ENCODE data around the gene LRRC25. TPM values are rescaled to one million over a fixed set of nuclear protein-coding genes. Genes with fewer than 3 reads are reported as not detected.
"Not testable (repeated sequence)": the region's sequence is repeated elsewhere in the genome, so short reads cannot be mapped to it uniquely, and the experiment has no call there.

LRRC25 gene
- total RNA-seq, 1 donor from 2014 or later, result not detected

DNA sequence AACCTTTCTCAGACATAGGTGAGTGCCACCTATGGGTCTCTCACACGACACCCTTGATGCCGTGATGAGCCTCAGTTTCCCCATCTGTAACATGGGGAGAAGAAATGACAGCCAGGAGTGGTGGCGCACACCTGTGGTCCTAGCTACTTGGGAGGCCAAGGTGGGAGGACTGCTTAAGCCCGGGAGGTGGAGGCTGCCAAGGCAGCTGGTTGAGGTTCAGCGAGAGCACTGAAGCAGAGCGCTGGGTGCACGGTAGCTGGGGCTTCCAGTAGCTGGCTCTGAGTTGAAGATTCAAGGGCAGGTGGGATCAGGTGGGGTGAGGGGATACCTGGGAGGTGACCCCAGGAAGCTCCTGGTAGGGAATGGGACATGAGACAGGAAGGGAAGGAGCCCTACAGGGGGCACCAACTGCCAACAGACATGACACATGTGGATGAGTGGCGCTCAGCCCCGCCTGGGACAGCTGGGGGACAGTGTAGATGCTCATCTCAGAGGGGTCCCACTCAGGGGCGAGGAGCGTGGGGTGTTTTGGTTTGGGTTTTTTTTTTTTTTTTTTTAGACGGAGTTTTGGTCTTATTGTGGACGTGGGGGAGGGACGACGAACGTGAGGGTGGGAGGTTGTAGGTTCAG lies 15.3 kb upstream of the LRRC25 start:
- H3K9me3 Mint-ChIP-seq (ENCODE audit: unreplicated experiment), result no peaks in the 10 kb centered on the region
- peaks cover 15% of the 10 kb centered on the region for H3K27me3 Mint-ChIP-seq (ENCODE audit: unreplicated experiment)
- H3K36me3 Mint-ChIP-seq (ENCODE audit: low read depth, unreplicated experiment), result no peaks in the 10 kb centered on the region
- H3K27ac Mint-ChIP-seq (ENCODE audit: unreplicated experiment), result no peak overlapping the region
- no peak for DNase-seq (ENCODE audit: low spot score)
- TF ChIP-seq, protein P1, sequence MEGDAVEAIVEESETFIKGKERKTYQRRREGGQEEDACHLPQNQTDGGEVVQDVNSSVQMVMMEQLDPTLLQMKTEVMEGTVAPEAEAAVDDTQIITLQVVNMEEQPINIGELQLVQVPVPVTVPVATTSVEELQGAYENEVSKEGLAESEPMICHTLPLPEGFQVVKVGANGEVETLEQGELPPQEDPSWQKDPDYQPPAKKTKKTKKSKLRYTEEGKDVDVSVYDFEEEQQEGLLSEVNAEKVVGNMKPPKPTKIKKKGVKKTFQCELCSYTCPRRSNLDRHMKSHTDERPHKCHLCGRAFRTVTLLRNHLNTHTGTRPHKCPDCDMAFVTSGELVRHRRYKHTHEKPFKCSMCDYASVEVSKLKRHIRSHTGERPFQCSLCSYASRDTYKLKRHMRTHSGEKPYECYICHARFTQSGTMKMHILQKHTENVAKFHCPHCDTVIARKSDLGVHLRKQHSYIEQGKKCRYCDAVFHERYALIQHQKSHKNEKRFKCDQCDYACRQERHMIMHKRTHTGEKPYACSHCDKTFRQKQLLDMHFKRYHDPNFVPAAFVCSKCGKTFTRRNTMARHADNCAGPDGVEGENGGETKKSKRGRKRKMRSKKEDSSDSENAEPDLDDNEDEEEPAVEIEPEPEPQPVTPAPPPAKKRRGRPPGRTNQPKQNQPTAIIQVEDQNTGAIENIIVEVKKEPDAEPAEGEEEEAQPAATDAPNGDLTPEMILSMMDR (IDR thresholded peaks at IDR 0.05; ENCODE audit: unreplicated experiment), result no peak
- peak overlapping the region; percentile 24 for H3K4me3 Mint-ChIP-seq (ENCODE audit: unreplicated experiment)
- H3K4me1 Mint-ChIP-seq (ENCODE audit: unreplicated experiment), result peaks cover 8% of the 10 kb centered on the region

DNA sequence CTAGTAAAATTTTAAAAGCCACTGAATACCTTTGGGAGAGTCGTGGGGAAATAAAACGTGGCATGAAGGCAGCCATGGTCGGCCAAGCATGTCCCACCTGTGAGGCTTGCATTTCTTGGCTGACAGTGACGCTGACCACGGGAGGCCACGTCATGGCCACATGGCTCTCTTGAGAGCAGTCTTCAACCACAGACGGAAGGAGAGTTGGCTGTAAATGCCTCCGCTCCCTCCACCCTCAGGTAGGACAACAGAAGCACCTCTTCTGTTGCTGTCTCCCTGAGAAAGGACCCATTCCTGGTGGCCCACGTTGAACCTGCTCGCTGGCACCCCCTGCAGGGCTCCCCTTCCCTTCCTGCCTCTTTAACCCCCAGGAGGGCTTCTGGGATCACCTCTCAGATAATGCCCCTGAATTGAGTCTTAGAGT lies 10.6 kb upstream of the LRRC25 start:
- DNase-seq (ENCODE audit: low spot score), result peak; percentile 62
- TF ChIP-seq, protein P1 (IDR thresholded peaks at IDR 0.05; ENCODE audit: unreplicated experiment), result peak; percentile 50
- Mint-ChIP-seq H3K27me3 (ENCODE audit: unreplicated experiment) (peaks cover 11% of the 10 kb centered on the region), H3K27ac (ENCODE audit: unreplicated experiment) (no peak overlapping the region), H3K4me1 (ENCODE audit: unreplicated experiment) (no peaks in the 10 kb centered on the region), H3K36me3 (ENCODE audit: low read depth, unreplicated experiment) (no peaks in the 10 kb centered on the region), H3K9me3 (ENCODE audit: unreplicated experiment) (no peaks in the 10 kb centered on the region), H3K4me3 (ENCODE audit: unreplicated experiment) (no peak overlapping the region)

DNA sequence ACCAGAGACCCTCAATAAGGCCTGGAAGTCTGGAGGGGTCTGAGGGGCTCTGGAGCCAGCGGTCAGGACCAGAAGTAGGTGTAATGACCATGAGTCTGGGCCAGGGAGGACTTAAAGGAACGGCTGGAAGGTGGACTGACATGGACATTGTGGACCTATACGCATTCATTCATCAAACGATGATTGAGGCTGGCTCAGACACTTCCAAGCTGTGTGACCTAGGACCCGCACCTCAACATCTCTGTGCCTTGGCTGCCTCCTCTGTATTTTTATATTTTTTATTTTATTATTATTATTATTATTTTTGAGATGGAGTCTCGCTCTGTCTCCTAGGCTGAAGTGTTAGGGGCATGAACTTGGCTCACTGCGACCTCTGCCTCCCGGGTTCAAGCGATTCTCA lies 9.3 kb upstream of the LRRC25 start:
- Mint-ChIP-seq H3K4me1 (ENCODE audit: unreplicated experiment) (peaks cover 5% of the 10 kb centered on the region), H3K27ac (ENCODE audit: unreplicated experiment) (no peak overlapping the region), H3K9me3 (ENCODE audit: unreplicated experiment) (no peaks in the 10 kb centered on the region), H3K36me3 (ENCODE audit: low read depth, unreplicated experiment) (no peaks in the 10 kb centered on the region), H3K4me3 (ENCODE audit: unreplicated experiment) (no peak overlapping the region), H3K27me3 (ENCODE audit: unreplicated experiment) (peaks cover 11% of the 10 kb centered on the region)
- DNase-seq (ENCODE audit: low spot score), result no peak
- TF ChIP-seq, protein P1 (IDR thresholded peaks at IDR 0.05; ENCODE audit: unreplicated experiment), result no peak

- H3K27ac Mint-ChIP-seq (ENCODE audit: unreplicated experiment); DNase-seq (ENCODE audit: low spot score); H3K9me3 Mint-ChIP-seq (ENCODE audit: unreplicated experiment); H3K4me3 Mint-ChIP-seq (ENCODE audit: unreplicated experiment); H3K36me3 Mint-ChIP-seq (ENCODE audit: low read depth, unreplicated experiment): not testable (repeated sequence)
- peaks cover 15% of the 10 kb centered on the region for H3K27me3 Mint-ChIP-seq (ENCODE audit: unreplicated experiment)
- H3K4me1 Mint-ChIP-seq (ENCODE audit: unreplicated experiment), result peaks cover 11% of the 10 kb centered on the region
These were observed 8.3 kb upstream of the LRRC25 start for GRCh38 chr19:18405754-18406153.

DNA sequence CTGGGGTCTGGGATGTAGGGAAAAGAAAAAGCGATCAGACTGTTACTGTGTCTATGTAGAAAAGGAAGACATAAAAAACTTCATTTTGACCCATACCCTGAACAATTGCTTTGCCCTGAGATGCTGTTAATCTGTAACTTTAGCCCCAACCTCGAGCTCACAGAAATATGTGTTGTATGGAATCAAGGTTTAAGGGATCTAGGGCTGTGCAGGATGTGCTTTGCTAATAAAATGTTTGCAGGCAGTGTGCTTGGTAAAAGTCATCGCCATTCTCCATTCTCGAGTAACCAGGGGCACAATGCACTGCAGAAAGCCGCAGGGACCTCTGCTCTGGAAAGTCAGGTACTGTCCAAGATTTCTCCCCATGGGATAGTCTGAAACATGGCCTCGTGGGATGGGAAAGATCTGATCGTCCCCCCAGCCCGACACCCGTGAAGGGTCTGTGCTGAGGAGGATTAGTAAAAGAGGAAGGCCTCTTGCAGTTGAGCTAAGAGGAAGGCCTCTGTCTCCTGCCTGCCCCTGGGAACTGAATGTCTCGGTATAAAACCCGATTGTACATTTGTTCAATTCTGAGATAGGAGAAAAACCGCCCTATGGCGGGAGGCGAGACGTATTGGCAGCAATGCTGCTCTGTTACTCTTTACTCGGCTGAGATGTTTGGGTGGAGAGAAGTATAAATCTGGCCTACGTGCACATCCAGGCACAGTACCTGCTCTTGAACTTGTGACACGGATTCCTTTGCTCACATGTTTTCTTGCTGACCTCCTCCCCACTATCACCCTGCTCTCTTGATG lies 5.2 kb upstream of the LRRC25 start:
- Mint-ChIP-seq H3K4me3 (ENCODE audit: unreplicated experiment) (peak overlapping the region; percentile 21), H3K4me1 (ENCODE audit: unreplicated experiment) (peaks cover 11% of the 10 kb centered on the region)
- DNase-seq (ENCODE audit: low spot score); H3K36me3 Mint-ChIP-seq (ENCODE audit: low read depth, unreplicated experiment); H3K27ac Mint-ChIP-seq (ENCODE audit: unreplicated experiment); H3K27me3 Mint-ChIP-seq (ENCODE audit: unreplicated experiment); H3K9me3 Mint-ChIP-seq (ENCODE audit: unreplicated experiment): not testable (repeated sequence)

GRCh38 chr19:18401580-18402112 lies 4.2 kb upstream of the LRRC25 start:
- Mint-ChIP-seq H3K27ac (ENCODE audit: unreplicated experiment) (no peak overlapping the region), H3K4me3 (ENCODE audit: unreplicated experiment) (no peak overlapping the region), H3K36me3 (ENCODE audit: low read depth, unreplicated experiment) (no peaks in the 10 kb centered on the region), H3K9me3 (ENCODE audit: unreplicated experiment) (no peaks in the 10 kb centered on the region), H3K4me1 (ENCODE audit: unreplicated experiment) (peaks cover 11% of the 10 kb centered on the region), H3K27me3 (ENCODE audit: unreplicated experiment) (peaks cover 6% of the 10 kb centered on the region)
- TF ChIP-seq, protein P1 (IDR thresholded peaks at IDR 0.05; ENCODE audit: unreplicated experiment), result no peak
- DNase-seq (ENCODE audit: low spot score), result peak; percentile 53
